HG03469 (cell line): Measurements from ENCODE around the gene ERICH4.
"Not testable (repeated sequence)": the region's sequence is repeated elsewhere in the genome, so short reads cannot be mapped to it uniquely, and the experiment has no call there.

Experiments
- ATAC-seq: cut with Tn5 transposase; IDR thresholded peaks from one replicate; pipeline ENCODE4 v1.9.1; 2021; ENCODE audit warnings: mild to moderate bottlenecking, moderate library complexity, moderate number of reproducible peaks; ENCODE audit not compliant: unreplicated experiment

The ERICH4 gene, protein sequence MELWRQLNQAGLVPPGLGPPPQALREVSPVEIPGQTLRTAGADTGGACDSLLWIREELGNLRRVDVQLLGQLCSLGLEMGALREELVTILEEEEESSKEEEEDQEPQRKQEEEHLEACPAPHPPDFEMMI

GRCh38 chr19:41442473-41443355, at the start of gene ERICH4:
Gene ERICH4 (plus strand): TSS chr19:41443156. CDS start chr19:41443170, 14 bp downstream.
- ATAC-seq: no peak

- ATAC-seq: no peak
Observed at GRCh38 chr19:41395355-41395754, 47.6 kb upstream of the ERICH4 start.

GRCh38 chr19:41397086-41398049, 45.6 kb upstream of the ERICH4 start, which contains the start of the genes BCKDHA and EXOSC5:
Gene BCKDHA (plus strand): TSS chr19:41397818. CDS start chr19:41397828, 10 bp downstream.
Gene EXOSC5 (minus strand): TSS chr19:41397359. CDS start chr19:41397328, 31 bp downstream.
- peak; percentile 77 for ATAC-seq

- ATAC-seq: no peak
Observed at GRCh38 chr19:41398050-41398418, 44.9 kb upstream of the ERICH4 start.

DNA sequence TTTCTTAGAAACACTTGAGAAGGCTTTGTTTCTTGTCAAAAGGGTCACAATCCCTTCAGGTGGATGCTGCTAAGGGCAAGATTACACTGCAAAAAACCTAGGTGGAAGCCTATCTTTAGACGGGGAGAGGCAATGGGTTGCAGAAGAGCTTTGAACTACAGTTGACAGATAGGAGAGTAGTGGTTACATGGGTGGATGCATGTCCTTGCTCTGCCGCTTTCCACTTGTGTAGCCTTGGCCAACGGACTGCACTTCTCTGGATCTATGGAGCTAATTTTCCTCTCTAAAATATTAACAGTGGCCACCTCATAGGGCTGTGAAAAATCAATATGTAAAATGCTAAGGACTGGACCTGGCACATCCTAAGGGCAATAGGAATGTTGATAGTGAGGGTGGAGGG, 44.4 kb upstream of the ERICH4 start:
- no peak for ATAC-seq

DNA sequence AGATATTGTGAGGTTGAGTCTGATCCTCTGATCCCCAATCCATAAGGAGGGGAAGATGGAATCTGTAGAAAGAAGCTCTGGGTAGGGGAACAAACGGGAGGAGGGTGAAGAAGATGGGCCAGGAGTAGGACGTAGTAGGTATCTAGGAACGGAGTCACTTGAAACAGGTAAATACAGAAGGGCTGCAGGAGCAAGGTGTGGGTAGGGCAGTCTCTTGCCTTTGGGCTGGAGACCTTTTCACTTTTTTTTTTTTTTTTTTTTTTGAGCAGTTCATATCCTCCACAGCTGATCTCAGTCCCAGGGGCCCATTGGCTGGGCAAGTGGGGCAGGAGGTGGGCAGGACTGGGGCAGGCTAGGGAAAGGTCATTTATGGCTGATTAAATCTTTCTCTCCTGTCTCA, 43.9 kb upstream of the ERICH4 start:
- no peak for ATAC-seq

DNA sequence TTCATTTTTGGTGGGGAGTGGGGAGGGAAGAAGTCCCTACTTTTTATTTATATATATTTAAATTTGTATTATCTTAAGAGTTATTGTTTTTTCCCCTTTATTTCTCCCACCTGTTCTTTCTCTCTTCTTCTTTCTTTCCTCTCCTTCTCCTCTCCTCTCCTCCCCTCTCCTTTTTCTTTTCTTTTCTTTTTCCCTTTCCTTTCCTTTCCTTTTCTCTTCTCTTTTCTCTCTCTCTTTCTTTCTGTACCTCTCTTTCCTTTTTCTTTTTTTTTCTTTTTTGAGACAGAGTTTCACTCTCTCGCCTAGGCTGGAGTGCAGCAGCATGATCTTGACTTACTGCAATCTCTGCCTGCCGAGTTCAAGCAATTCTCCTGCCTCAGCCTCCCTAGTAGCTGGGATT, 43.4 kb upstream of the ERICH4 start:
- no peak for ATAC-seq

DNA sequence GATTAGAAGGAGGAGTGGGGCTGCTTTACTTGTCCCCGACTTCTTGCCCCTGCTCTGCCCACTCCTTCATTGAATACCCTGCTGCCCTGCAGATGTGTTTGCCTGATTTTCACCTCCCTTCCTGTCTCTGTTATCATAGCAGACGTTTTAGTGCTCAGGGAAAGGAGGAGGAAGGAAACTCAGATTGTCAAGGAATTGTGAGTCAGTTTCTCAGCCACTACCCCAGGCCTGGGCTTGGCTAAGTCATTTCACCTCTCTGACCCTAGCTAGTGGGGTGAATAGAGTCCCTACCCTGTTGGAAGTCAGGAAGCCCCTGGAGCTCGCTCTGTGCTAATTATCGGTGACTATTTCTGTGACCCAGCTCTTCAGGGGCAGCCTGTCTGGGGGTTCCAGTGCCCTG, 41.5 kb upstream of the ERICH4 start:
- no peak for ATAC-seq

- ATAC-seq: no peak
Observed at GRCh38 chr19:41402010-41402409, 40.9 kb upstream of the ERICH4 start.

GRCh38 chr19:41403181-41403970, 39.6 kb upstream of the ERICH4 start:
- no peak for ATAC-seq

DNA sequence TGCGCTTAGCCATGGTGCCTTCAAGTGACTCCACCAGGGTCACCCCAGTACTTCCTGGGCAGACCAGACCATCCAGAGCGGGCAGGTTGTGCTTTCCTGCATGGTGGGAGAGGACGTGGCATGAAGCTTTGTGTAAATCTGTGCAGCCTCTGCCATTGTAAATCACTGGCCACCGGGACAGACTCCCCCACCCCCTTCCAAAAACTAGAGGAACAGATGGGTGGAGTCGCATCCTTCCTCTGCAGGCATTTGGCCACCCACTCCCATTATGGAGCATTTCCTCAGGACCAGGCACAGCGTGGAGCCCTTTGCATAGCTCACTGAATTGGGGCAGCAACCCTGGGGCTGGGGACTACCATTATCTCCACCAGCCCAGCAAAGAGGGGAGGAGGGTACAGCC, 37.2 kb upstream of the ERICH4 start:
- ATAC-seq: no peak

DNA sequence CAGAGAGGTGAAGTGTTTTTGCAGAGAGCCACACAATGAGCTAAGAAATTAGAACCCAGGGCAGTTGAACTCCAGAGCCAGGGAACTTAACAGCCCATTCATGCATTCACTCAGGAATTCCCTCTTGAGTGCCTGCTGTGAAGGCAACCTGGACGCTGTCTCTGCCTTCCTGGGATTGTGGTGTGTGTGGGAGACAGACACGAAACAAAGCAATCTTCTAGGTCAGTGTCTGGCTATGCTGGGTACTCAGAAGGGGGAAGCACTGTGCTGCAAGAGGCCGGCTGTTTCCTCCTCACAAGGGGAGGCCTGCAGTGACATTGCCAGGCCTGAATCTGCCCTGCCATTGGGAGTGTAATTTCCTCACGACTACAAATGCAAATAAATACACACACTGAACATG, 35.7 kb upstream of the ERICH4 start:
- ATAC-seq: no peak

GRCh38 chr19:41408256-41408655, 34.7 kb upstream of the ERICH4 start:
- ATAC-seq: no peak

DNA sequence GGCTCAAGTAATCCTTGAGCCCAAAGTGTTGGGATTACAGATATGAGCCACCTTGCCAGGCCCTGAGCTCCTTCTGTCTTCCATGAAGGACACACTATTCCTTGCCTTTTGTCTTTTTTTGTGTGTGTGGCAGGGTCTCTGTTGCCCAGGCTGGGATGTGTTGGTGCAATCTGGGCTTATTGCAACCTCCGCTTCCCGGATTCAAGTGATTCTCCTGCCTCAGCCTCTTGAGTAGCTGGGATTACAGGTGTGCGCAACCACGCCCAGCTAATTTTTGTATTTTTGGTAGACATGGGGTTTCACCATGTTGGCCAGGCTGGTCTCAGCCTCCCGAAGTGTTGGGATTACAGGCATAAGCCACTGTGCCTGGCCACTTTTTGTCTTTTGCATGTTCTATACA, 34.1 kb upstream of the ERICH4 start:
- ATAC-seq: not testable (repeated sequence)

DNA sequence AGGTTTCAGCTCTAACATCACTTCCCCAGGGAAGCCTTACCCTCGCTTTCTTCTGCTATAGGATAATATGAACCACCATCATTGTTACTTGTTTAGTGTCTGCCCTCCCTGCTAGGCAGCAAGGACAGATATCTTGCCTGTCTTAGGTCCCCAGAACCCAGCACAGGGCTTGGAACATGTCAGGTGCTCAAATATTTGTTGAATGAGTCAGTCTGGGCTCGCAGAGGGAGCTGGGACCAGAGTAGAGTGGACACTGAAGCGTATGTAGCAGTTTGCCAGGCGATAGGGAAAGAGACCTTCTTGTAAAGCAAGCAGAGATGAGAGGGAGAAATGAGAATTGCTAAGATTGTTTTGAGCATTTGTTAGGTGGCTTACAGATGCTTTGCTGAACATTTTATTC, 33.7 kb upstream of the ERICH4 start:
- no peak for ATAC-seq

DNA sequence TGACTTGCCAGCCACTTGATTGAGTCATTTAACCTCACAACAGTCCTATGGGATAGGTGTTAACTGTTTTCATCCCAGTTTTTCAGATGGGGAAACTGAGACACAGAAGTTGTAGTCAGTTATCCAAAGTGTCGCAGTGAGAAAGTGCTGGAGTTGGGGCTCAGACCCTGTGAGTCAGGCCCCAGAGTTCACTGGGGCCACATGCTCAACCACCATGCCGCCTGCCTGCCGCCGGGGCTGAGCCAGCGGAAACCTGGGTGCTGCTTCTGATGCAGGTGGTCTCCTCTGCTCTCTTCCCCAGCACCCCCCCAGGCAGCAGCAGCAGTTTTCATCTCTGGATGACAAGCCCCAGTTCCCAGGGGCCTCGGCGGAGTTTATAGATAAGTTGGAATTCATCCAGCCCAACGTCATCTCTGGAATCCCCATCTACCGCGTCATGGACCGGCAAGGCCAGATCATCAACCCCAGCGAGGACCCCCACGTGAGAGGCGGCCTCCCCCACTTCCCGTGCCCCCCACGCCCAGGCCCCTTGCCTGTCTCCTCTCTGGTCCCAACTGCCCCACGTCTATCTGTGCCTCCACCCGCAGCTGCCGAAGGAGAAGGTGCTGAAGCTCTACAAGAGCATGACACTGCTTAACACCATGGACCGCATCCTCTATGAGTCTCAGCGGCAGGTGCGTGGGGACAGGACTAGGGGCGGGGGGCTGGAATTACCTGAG, 32.5 kb upstream of the ERICH4 start:
- ATAC-seq: no peak

DNA sequence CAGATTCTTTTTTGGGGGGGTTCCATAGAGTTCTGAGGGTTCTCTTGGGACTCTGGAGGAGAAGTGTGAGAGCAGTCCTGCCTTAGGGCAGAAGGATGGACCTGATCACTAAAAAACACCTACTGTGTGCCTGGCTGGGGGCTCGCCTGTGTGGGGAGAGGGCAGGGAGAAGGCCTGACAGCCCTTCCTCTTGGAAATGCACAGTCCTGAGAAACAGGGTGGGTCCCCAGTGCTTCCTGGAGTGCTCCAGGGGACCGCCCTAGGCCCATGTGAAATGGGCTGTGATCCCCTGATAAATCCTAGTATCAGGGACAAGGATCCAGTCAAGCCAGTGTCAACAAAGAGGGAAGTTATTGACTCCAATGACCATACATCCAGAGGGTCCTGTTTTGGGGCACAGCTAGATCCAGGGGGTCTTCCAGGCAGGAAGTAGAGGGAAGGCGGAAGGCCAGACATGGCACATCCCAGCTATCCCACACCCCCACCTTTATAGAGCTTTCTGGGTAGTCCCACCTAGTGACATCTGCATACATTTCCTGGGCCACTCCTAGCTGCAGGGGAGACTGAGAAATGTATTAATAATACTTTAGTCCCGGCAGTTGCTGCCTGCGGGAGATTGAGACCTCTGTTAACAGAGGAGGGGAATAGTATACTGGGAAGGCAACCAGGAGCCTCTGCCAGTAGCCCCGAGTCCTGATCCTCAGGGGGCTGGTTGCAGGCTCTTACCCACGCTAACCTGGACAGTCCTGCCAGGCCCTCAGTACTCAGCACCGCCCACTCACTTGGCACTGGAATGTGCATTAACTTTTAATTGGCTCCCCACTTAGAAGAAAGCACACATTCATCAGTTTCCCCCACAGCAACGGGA, 31.6 kb upstream of the ERICH4 start:
- no peak for ATAC-seq

GRCh38 chr19:41411968-41412265, 31.0 kb upstream of the ERICH4 start:
- ATAC-seq: no peak

- ATAC-seq: no peak
Observed at GRCh38 chr19:41412953-41413352, 30.0 kb upstream of the ERICH4 start.
